GM21360 (cell line): ENCODE measurements around the gene CARMIL1.

ENCODE experiments used
- ATAC-seq: cut with Tn5 transposase; IDR thresholded peaks from one replicate; pipeline ENCODE4 v1.9.1; 2021; ENCODE audit warnings: mild to moderate bottlenecking, moderate library complexity; ENCODE audit not compliant: unreplicated experiment

Gene CARMIL1

DNA sequence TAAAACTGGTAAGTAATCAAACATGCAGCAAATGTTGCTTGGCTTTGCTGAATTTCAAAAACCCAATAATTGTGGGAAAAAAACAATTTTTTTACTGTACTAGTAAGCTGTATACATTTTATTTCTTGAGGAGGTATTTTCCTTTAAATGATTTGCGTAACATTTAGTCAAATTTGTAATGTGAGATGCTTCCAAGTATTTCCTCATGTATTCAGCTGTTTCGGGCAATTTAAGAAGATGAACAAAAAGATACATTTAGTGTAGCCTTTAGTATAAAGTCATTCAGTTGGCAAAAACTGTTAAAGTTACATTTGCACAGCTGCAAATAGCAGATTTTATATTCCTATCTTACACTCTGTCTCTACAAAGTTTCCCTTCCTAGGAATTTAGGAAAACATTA lies 186.8 kb downstream of the CARMIL1 start:
- ATAC-seq: no peak

DNA sequence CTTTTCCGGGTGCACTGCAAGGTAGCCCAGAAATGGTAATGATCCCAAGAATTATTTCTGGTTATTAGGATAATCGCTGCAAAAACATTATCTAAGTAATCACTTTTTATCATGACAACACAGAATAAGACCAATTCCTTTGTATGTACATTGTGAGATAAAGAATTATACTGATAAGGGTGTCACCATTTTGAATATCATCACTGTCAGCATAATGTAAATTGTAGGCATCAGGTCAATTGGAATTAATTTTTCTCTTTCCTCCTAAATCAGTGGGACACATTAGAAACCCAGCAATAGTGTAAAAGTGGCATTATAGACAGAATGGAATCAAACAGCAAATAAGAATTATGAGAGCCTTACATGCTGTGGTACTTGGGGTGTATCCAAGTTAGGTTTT lies 189.7 kb downstream of the CARMIL1 start:
- ATAC-seq: no peak

DNA sequence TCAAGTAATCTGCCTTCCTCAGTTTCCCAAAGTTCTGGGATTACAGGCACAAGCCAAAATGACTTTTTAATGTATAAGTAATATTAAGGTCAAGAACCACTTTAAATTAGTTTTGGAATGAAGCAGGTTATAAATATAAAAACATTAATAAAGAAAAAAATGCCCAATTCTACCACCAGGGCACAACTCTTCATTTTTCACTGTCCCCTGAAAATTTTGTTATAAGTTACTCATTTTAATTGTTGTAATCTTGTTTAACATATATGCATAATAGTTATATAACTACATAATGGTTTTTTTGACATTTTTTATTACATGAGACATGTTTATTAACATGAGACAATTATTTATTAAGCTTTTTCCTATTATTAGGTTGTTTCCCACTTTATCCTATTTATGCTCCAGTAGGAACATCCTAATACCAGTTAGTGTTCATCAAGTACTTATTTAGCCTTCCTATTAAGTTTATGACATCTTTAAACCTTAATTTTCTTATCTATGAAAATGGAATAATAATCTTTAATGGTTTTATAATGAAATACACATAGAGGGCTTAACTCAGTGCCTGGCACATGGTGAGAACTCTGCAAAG lies 190.7 kb downstream of the CARMIL1 start:
- ATAC-seq: no peak

- ATAC-seq: no peak
Observed at GRCh38 chr6:25472306-25472705, 193.1 kb downstream of the CARMIL1 start.

GRCh38 chr6:25472906-25473305 lies 193.7 kb downstream of the CARMIL1 start:
- ATAC-seq: no peak

- no peak for ATAC-seq
Observed at GRCh38 chr6:25473447-25473846, 194.3 kb downstream of the CARMIL1 start.

DNA sequence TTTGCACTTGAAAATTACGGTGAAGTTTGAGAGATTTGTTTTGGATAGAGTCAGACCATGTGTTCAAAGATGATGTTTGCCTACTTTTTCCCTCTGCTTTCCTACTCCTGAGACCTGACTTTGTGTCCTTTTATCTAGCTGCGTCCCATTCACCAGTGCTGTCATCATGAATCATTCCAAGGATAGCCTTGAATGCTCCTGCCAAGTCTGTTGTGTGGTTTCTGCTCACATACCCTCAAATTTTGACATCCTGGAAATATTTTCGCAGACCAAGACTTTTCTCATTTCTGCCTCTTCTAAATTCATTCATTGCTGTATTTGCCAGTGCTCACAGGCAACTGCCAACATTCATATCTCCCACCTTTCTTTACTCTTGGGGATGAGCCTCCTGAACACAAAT lies 197.0 kb downstream of the CARMIL1 start:
- ATAC-seq: no peak

GRCh38 chr6:25477006-25477590 lies 197.9 kb downstream of the CARMIL1 start:
- ATAC-seq: no peak

- ATAC-seq: no peak
Observed at GRCh38 chr6:25478973-25479372, 199.8 kb downstream of the CARMIL1 start.

- no peak for ATAC-seq
Observed at GRCh38 chr6:25481267-25481666, 202.1 kb downstream of the CARMIL1 start.

DNA sequence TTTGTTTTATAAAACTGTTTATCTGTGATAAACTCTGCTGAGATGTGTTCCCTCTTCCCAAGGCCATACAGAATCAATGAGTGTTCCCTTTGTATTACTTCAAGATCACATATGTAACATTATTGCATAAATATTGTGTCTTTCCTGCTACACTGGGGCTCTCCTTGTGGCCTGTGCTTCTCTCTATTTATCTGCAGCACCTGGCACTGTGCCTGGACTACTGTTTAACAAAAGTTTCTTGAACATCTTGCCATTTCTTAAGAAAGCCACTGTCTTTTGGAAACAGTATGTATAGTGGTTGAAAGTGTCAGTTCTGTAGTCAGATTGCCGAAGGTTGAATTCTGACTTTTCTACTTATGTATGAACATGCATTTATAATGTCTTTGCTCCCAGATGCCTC lies 203.8 kb downstream of the CARMIL1 start:
- no peak for ATAC-seq

- ATAC-seq: no peak
Observed at GRCh38 chr6:25483943-25484342, 204.8 kb downstream of the CARMIL1 start.

DNA sequence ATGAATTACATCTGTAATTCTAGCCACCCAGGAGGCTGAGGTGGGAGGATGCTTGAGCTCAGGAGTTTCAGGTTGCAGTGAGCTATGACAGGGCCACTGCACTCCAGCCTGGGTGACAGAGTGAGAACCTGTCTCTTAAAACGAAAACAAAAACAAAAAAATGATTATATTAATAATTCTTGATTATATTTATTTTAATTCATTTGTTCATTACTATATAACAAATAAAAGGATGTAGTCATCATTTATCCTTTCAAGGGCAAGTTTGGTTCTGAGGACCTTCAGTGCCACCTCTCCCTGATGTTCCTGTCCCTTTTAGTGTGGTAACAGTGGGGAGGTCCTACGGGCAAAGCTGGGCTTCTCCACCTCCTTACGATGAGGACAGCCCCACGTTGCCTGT lies 205.7 kb downstream of the CARMIL1 start:
- ATAC-seq: no peak

DNA sequence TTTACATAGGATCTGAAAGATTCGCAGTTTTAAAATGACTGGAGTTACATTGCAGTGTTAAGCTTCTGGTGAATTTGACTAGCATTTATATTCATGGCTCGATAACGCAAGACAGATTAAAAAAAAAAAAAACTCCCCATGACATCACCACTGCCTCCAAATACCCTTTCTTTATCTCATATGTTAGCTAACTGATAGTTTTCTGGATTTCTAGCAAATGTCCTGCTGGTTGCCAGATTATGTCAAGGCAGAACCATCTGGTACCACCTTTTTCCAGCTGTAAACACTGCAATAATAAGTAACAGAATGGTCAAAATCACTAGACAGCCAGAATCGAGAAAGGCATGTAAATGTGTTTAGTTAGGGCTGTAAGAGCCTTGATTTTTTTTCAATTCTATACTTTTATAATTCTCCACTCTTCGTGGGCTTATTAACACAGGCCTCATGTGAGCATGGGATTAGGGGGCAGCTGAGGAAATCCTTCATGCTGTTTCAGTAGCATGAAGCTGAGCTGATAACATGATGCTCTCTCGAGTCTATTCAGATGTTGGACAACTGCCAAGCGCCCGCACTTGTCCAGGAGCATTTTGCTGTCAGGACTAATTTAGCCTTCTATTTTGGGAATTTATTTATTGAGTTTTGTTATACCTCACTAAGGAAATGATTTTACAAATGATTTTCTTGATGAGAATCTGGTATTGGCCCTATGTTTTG lies 206.8 kb downstream of the CARMIL1 start:
- no peak for ATAC-seq

DNA sequence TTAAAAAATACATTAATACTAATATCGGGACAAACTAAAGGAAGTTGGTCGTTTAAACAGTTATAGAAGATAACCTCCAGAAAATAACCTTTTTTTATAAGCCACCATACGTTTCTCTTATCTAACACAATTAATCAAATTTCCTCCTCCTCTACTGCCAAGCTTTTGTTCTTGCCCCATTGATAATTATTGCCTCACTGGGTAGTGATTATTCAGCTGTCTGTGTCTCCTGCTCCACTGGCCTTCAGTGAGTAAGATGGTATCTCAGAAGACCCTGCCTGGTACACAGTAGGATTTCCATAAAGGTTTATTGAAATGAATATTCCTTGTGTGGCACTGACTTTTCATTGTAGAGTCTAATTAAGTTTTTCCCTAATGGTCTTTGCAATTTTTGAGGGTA lies 207.4 kb downstream of the CARMIL1 start:
- ATAC-seq: no peak

GRCh38 chr6:25487012-25487411 lies 207.8 kb downstream of the CARMIL1 start:
- ATAC-seq: no peak

DNA sequence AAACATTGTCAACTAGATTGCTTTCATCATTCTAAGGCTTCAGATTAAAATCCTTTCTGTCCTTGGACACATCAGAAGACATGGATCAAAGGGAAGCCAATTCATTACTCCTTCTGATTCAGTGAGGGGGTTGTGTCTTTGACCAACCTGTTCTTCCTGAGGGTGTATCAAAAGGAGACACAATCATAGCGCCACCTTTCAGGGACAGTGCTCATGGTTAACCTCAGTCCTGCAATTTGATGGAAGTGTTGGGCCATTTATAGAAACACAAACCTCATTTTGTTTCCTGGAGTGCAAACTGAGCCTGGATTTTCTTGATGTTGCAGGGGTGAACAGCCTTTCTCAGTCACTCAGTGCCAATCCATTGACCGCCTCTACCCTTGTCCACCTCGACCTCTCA lies 209.0 kb downstream of the CARMIL1 start:
- ATAC-seq: no peak

GRCh38 chr6:25489399-25489798 lies 210.2 kb downstream of the CARMIL1 start:
- ATAC-seq: no peak

DNA sequence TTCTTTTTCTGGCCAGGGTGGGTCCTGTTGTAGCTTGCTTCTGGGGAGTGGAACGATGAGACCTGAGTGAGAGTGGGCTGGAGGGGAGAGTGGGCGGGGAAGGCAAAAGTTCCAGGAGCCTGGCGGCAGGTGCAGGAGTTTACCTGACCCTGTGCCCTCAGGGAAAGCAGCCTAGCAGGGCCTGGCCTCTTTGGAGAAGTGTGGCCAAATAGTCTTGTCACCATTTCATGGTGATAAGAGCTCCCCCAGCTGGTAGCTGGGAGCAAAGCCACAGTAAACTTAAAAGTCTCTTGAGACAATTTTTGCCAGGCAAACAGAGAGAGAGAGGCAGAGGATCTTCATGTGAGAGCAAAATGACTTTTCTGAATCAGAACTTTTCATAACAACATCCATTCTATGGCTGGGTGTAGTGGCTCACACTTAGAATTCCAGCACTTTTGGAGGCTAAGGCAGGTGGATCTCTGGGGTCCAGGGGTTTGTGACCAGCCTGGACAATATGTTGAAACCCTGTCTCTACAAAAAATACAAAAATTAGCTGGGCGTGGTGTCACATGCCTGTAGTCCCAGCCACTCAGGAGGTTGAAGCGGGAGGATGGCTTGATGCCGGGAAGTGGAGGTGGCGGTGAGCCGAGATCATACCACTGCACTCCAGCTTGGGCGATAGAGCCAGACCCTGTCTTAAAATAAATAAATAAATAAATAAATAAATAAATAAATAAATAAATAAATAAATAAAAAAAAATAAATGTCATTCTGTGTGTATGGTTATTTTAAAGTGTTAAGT lies 211.0 kb downstream of the CARMIL1 start:
- peak; percentile 62 for ATAC-seq

DNA sequence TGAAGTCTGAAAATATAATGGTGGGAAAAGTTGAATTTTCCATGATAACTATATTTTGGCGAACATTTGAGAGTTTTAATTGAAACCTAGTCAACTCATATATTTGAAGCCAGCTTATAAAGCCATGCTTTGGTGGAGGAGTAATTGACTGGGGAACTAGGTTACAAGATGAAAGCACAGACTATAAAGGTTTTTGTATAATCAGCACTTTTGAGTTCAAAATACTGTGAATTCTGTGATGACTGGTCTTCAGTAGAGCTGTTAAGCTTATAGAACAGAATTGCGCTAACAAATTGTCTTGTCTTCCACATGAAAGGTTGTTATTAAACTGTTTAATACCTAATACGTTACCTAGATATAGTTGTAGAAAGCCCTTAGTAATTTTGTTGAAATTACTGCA lies 213.8 kb downstream of the CARMIL1 start:
- ATAC-seq: no peak

DNA sequence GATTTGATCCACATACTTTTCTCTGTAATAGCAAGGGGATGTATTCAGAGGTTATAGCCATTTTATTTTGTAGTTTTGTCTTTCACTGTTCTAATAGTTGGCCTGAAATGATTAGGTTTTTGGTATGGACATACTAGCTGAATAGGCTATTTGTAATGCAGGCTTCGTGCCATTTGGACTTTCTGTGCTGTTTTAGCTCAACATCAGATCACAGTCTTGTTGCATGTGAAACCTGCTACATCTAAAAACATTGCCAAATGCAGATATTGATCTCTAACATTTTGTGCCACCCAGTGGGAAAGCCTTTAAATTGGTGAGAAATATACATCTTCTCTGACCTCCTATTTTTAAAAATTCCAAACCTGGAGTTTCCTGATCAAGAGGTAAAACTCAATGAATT lies 215.3 kb downstream of the CARMIL1 start:
- no peak for ATAC-seq
